HFF-Myc (cell line): Measurements from ENCODE around the gene MAGIX.

Source experiments
- DNase-seq: peaks from one replicate; pipeline ENCODE4 v3.0.0-alpha.2; 2011; ENCODE audit warnings: low read depth; ENCODE audit errors: extremely low read depth
- H3K4me3 ChIP-seq: replicated peaks from 2 replicates; pipeline ENCODE4 v1.5.1; 2011; ENCODE audit warnings: low read depth, mild to moderate bottlenecking, control low read depth, low read length
- TF ChIP-seq, protein P1 (sequence below): IDR thresholded peaks from 2 replicates; pipeline ENCODE4 v1.5.1; 2012; ENCODE audit warnings: mild to moderate bottlenecking, low read depth, low read length, control low read depth; ENCODE audit errors: missing control alignments

The MAGIX gene

DNA sequence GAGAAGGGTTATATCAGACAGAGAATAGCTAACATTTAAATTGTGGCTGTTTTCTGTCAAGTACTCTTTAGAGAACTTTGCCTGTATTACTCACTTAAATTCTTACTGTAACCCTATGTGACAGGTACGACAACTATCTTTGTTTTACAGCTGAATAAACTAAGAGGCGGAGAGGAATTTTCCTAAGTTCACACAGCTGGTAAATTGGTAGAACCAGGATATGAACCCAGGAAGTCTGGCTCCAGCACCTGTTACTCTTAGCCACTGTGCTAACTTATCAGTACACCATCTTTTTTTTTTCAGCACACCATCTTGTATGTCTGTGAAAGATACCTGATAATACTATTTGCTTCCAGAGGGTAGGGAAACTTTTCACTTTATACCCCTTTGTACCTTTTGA, 39.5 kb downstream of the MAGIX start:
- H3K4me3 ChIP-seq = no peak overlapping the region
- DNase-seq = no peak
- TF ChIP-seq, protein P1, sequence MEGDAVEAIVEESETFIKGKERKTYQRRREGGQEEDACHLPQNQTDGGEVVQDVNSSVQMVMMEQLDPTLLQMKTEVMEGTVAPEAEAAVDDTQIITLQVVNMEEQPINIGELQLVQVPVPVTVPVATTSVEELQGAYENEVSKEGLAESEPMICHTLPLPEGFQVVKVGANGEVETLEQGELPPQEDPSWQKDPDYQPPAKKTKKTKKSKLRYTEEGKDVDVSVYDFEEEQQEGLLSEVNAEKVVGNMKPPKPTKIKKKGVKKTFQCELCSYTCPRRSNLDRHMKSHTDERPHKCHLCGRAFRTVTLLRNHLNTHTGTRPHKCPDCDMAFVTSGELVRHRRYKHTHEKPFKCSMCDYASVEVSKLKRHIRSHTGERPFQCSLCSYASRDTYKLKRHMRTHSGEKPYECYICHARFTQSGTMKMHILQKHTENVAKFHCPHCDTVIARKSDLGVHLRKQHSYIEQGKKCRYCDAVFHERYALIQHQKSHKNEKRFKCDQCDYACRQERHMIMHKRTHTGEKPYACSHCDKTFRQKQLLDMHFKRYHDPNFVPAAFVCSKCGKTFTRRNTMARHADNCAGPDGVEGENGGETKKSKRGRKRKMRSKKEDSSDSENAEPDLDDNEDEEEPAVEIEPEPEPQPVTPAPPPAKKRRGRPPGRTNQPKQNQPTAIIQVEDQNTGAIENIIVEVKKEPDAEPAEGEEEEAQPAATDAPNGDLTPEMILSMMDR = no peak

DNA sequence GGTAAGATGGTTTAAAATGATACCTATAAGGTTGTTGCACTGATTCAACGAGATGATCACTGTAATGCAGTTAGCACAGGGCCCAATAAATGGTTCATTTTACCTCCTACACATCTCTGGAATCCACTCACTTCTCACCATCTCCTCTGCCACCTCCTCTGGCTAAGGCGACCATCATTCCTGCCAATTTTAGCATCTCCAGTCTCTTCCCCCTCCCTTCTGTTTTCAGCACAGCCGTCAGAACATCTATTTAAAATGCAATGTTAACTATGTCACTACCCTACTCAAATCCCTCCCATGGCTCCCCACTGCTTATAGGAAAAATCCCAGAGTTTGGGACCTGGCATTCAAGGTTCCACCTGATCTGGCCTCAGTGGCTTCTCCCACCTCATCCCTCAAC, 41.0 kb downstream of the MAGIX start:
- TF ChIP-seq, protein P1 = no peak
- no peak for DNase-seq
- no peak overlapping the region for H3K4me3 ChIP-seq

DNA sequence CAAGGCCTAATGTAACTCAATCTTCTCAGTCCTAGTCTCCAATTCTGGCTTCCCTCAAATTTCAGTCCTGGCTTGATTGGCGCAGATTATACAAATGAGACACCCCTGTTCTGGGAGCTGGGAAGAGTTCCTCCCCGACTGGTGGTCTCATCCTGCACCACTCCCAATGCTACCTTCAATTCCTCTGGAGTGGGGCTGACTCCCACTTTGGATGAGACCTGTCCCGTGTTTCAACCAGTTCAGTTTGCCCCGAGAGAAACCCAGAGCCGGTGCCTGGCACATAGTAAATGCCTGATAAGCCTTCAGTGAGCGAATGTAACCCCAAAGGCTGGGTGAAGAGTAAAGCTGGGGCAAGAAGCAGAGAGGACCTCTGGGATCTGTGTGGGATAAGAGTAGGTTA, 41.5 kb downstream of the MAGIX start:
- TF ChIP-seq, protein P1 = no peak
- H3K4me3 ChIP-seq = no peak overlapping the region
- no peak for DNase-seq

DNA sequence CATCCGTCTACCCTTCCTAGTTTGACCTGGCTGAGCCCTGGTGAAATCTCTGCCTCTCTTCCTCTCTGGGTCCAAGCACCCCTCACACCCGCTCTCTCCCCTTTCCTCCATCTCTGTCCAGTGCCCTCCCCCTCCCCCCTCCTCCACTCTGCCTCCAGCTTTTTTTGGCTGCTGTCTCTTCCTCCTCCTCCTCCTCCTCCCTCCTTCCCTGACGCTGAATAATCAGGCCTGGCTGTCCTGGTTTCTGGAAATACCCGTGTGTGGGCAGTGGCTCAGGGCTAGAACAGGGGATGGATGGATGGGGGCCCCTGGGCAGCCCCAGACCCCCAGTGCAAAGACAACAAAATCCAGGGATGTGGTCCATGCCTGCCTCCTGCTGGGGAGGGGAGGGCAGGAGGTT, 42.2 kb downstream of the MAGIX start:
- H3K4me3 ChIP-seq = no peak overlapping the region
- TF ChIP-seq, protein P1 = no peak
- no peak for DNase-seq

DNA sequence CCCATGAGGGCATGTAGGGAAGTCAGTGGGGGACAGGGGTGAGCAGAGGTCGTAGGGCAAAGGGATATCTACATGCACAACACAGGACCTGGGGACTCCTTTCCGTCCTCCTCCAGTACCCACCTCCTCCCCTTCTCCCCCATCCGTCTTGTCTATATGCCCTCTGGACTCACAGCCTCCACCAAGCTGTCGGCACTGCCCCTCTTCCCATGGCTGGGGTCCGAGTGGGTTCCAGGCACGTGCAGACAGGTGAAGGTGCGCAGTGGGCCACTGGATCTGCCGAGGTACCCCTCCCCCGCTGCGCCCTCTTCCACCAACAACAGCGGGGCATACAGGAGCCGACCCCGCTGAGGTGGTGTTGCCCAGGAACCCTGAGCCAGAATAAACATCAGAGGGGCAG, 42.9 kb downstream of the MAGIX start:
- no peak overlapping the region for H3K4me3 ChIP-seq
- DNase-seq = no peak
- TF ChIP-seq, protein P1 = no peak

DNA sequence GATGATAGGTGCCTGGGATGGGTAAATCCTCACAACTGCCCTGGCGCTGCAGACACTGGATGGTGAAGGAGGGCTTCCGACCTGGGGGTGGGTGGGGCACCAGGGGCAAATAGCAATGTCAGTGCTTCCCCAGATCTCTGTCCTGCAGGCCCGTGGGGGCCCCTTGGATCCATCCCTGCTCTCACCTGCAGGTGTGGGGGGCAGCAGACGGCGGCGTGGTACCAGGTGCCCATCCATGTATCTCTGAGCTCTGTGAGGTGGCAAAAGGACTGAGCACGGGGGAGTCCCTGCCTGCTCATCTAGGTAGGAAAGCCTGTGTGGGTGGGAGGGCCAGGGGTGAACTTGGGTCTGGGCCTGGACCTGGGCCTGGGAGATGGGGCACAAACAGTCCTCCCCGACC, 44.0 kb downstream of the MAGIX start:
- DNase-seq = no peak
- TF ChIP-seq, protein P1 = no peak
- H3K4me3 ChIP-seq = no peak overlapping the region

DNA sequence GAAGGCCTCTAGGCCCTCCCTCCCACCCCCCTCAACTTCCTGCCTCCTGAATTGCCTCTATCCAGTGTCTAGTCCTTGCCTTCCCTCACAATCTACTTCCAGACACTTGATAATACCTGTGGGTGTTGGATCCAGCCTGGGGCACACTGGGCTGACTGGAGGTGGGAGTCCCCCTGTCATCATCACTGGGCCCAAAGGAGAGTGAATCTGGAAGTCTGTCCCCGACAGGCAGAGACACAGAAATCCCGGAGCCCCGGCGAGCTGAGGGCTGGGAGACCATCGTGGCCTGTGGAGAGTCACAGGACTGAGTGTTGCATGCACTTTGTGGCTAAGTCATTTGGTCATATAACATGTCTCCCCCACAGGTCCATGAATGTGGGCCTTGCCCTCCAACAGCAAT, 45.8 kb downstream of the MAGIX start:
- no peak overlapping the region for H3K4me3 ChIP-seq
- no peak for DNase-seq
- TF ChIP-seq, protein P1 = no peak
